Kidney capillary endothelial cell (primary cell): ENCODE data around the gene MAK.
"Not testable (repeated sequence)": the region's sequence is repeated elsewhere in the genome, so short reads cannot be mapped to it uniquely, and the experiment has no call there.

Source experiments
- DNase-seq: peaks from one replicate; pipeline ENCODE4 v3.0.0-alpha.2; 2018; ENCODE audit warnings: low spot score

The MAK gene, protein sequence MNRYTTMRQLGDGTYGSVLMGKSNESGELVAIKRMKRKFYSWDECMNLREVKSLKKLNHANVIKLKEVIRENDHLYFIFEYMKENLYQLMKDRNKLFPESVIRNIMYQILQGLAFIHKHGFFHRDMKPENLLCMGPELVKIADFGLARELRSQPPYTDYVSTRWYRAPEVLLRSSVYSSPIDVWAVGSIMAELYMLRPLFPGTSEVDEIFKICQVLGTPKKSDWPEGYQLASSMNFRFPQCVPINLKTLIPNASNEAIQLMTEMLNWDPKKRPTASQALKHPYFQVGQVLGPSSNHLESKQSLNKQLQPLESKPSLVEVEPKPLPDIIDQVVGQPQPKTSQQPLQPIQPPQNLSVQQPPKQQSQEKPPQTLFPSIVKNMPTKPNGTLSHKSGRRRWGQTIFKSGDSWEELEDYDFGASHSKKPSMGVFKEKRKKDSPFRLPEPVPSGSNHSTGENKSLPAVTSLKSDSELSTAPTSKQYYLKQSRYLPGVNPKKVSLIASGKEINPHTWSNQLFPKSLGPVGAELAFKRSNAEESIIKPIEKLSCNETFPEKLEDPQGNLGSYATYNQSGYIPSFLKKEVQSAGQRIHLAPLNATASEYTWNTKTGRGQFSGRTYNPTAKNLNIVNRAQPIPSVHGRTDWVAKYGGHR

DNA sequence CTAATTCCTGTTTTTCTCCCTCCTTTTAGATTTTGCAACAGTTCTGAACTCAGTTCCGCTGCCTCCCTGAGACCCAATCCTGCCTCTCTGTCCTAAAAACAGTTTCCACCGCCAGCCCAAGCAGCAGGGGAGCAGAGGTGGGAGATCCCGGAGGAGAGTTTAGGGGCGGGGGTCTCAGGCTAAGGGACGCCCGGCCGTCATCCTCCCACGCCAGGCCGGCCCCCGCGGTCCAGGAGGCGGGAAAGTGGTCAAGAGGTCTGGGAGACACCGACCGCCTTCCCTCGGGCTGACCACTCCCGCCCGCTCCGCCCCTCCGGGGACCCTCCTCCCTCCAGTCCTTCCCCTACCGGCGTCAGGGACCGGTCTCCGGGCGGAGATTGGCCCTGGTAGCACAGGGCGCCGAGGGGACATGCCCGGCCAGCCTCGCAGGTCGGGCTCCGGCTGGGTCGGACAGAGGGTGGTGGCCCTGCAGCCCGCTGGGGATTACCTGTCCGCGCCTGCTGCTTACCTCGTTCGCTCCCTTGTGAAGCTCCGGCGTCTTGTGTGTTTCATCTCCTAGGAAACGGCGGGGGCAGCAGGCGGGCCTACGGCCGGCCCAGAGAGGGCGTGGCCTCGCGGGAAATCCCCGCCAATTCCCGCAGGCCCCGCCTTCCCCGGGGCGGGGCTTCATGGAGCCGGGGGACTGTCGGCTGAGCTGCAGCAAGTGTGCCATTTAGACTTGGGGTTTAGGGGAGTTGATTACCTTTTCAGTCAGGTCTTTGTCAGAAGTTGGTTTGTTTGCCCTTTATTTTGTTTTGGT is at the start of gene MAK:
Gene MAK, minus strand, starts transcription at position 545 of the 799 bp plus-strand sequence. CDS start 7,891 bp downstream, outside the sequence.
- peak; percentile 68 for DNase-seq

DNA sequence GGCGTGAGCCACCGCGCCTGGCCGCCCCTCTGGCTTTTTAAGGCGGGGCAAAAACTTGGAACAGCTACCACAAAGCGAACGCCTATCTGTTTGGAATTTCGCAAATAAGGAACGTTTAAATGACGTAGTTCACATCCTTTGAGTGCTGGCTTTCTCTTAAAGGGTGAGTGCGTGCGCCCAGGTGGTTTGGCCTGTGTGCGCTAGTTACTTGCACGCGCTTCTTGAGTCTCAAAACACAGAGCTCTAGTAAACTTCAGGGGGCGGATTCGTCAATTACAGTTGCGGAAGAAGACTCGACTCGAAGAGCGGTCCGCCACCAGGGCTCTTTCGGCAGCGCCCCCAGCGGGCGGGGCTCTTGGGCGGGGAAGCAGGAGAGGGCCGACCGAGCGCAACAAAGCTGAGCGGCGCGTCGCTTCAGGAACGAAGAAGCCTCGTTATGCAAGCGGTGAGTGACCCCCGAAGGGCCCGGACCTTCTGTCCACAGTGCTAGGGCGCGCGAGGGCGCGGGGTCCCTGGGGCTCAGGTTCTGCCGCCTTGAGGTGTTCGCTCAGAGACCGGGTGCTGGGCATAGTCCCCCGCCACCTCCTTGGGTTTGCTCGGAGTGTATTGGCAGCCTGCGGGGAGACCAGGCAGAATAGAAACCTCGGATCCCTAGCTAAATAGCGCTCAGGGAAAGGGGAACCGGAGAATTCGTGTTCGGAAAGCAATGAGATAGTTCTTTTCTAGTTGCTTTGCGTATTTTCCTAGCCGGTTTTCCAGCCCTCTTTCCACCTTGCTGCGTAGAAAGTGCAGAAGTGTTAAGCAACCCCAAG is 48.6 kb upstream of the MAK start, which contains the start of gene SYCP2L:
Gene SYCP2L, plus strand, starts transcription at position 362 of the 812 bp plus-strand sequence. Its CDS starts 75 bp downstream, at position 437.
- peak; percentile 43 for DNase-seq

DNA sequence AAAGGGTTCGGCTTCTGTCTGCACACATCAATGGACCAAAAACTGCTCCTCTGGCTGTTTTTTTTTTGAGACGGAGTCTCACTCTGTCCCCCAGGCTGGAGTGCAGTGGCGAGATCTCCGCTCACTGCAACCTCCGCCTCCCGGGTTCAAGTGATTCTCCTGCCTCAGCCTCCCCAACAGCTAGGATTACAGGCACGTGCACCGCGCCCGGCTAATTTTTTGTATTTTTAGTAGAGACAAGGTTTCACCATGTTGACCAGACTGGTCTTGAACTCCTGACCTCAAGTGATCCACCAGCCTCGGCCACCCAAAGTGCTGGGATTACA is 48.0 kb upstream of the MAK start:
- DNase-seq: not testable (repeated sequence)

DNA sequence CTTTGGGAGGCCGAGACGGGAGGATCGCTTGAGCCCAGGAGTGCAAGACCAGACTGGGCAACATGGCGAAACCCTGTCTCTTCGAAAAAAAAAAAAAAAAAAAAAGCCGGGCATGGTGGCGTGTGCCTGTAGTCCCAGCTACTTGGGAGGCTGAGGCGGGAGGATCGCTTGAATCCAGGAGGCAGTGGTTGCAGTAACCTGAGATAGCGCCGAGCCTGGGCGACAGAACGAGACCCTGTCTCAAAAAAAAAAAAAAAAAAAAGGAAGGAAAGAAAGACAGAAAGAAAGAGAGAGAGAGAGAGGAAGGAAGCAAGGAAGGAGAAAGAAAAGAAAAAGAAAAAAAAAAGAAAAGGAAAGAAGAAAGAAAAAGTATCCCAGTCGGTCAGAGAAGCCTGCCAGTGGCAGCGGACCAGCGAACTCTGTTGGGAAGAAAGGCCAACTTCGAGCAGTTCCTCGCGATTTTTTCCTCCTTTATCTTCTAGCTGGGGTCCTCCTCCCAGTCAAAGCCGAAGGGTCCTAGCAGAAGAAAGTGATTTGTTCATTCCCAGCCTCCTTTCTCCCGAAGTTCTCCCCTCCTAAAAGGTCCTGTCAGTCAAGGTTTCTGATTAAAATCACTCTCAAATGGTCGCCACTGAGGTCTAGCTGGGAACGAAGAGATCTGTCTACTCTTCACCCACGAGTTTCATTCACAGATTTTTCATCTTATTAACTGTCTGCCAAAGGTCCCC is 46.1 kb upstream of the MAK start:
- DNase-seq: no peak

DNA sequence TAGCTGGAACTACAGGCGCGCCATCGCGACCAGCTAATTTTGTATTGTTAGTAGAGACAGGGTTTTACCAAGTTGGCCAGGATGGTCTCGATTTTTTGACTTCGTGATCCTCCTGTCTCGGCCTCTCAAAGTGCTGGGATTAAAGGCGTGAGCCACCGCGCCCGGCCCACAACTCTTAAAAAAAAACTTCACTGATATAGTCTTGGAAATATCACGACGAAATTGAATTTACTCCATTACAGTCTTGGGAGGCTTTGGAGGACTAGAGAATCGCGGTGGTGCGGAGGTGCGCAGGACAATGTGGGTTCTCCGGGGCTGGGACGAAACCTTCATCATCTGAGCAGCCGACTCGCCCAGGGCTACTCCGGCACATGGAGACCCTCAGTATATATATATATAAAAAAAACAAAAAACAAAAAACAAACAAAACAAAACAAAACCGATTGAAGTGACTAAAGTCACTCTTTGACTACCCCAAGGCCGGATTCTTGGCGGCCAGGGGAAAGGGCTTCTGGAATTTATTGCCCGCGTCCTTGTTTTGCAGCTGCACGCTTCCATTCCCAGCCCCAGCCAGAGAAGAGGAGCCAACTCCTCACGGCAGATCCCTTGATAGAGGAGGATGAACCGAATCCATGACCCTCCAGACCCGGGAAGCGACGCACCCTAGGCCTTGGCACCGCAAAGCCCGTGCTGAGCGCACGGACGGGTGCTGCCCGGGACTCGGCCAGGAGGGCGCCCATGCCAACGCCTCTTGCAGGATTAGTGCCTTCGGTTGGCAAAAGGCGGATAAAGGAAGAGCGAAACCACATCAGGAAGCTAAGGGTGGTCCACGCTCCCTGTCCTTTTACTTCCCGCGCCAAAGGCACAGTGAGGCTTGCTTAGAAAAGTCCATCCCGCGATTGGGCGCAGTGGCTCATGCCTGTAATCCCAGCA is 45.2 kb upstream of the MAK start:
- DNase-seq: no peak

DNA sequence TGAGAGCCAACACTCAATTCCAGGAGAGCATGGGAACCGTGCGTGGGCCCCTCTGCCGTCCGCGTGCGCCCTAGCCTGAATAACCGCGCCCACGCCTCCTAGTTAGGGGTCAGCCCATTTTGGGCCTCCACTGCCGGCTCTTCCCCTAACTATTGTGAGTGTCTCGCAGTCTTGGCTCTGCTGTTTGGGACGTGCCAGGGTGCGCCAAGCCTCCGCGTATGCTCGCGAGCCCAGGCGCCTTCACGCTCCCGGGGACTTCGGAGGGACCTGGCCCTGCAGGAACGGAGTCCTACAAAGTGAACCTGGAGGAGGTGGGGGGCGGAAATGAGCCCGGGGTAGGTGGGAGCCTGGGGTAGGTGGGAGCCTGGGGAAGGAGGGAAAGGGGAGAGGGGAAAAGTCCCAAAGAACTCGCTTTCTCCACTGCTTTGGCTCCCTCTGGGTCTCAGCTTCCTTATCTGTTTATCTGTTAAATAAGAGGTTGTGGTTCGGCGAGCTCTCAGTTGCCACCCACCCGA is 44.4 kb upstream of the MAK start:
- DNase-seq: no peak

DNA sequence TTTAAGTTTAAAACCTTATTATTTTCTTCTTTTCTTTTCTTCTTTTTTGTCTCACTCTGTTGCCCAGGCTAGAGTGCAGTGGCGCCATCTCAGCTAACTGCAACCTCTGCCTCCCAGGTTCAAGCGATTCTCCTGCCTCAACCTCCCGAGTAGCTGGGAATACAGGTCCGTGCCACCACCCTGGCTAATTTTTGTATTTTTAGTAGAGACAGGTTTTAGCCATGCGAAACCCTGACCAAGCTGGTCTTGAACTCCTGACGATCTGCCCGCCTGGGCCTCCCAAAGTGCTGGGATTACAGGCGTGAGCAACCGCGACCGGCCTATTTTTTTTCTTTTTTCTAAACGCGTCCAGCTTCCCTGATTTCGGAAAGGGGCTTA is 43.9 kb upstream of the MAK start:
- DNase-seq: not testable (repeated sequence)

DNA sequence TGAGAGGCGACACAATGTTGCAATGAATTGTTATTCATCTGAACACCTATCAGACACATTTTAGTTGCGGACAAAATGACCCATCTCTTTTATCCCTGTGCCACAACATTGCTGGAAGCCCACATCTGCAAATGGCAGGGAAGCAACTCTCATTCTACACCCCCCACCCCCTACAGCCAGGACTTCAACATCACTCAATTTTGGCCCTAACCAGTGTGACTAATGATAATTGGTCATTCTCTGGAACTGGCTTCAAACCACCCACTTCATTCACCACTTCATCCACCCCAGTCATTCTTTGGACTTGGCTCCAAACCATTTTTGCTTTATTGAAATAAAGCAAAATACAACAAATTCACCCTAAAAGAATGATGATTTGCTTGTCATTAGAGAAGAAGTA is 42.0 kb upstream of the MAK start:
- no peak for DNase-seq

DNA sequence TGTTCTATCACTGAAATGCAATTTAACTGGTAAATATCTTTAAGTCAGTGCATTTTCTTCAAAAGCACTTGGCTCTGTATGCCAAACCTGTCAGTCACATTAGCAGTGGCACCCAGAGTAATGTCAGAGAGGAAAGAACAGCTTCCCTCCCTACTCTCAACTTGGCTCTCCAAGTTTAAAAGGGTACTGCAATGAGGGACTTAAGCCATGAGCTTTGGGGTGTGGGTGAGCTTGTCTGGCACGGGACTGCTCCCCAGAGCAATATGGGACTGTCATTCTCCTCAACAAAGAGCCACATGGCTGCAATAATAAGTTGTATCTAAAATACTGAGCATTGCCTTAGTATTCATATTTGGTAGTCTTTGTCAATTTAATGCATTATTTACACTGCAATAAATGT is 39.5 kb upstream of the MAK start:
- DNase-seq: no peak

DNA sequence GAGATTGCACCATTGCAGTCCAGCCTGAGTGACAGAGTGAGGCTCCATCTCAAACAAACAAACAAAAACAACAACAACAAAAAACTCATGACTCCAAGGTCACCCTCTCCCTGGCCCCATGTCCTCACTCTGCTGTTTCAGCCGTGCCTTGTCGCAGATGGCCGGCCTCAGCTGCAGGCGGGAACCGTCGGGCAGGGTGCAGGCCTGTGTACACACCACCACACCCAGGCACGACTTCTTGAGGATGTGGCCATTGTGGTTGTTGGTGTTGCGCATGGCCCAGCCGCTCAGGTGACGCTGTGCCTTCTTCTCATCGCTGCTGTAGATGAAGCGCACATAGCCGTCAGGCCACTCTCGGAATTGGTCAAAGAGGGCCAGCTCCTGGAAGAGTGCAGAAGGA is 38.7 kb upstream of the MAK start:
- no peak for DNase-seq

DNA sequence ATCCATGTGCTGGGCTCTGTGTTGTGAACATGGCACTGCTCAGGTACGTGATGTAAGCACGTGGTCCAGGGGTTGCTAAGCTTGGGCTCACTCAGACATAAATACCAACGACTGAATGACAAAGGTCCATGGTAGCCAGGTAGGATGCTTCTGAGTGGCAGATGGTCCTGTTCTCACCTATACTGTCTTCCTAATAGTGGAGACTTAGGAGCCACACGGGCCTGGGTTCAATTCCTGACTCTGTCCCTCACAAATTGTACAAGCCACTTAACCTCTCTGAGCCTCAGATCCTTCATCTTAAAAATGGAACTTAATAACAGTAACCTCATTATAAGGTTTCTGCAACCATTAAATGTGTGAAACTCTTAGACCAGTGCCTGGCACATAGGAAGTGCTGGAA is 36.7 kb upstream of the MAK start:
- DNase-seq: no peak

DNA sequence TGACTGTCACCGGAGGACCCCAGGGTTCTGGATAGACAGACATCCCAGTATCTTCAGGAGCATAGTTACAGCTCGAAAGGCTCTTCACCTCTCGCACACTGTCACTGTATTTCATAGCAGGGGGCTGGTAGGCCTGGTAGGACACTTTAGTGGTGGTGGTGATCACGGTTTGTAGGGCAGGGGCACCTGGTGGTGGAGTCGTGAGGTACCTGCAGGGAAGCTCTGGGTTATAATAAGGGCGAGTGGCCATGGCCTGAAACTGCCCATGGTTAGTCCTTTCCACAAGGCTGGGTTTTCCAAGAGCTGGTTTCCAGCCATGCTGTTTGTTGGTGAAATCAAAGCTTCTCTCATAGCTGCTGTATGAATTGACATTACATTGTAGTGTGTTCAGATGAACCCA is 35.9 kb upstream of the MAK start:
- DNase-seq: no peak

DNA sequence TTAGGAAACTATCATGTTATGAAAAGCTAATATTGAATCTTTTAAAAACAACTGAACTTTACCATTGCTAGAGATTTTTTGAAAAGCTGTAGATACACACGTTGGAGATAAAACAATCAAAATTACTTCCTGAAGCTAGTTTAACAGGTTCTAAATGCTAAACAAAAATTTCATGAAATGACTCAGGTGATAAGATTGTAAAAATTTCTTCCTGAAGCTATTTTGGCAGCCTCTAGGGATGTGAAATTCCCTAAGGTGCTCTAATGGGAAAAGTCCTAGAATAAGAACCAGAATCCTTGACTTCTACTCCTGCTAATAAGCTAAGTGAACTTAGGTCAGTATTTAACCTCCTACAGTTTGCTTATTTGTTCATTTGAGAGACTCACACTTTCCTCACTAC is 35.0 kb upstream of the MAK start:
- DNase-seq: no peak

DNA sequence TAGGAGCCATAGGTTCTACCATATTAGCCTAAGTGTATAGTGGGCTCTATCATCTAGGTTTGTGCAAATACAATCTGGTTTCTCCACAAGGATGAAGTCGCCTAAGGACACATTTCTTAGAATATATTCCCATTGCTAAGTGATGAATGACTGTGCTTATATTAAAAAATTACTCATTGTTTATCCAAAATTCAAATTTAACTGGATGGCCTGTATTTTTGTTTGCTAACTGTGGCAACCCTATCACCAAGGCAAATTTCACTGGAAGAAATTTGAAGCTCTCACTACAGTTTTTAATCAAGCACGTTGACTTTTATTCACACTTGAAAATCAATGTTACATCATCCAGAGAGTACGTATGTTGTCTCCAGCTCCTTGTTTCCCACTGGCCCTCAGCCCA is 29.6 kb upstream of the MAK start:
- no peak for DNase-seq

DNA sequence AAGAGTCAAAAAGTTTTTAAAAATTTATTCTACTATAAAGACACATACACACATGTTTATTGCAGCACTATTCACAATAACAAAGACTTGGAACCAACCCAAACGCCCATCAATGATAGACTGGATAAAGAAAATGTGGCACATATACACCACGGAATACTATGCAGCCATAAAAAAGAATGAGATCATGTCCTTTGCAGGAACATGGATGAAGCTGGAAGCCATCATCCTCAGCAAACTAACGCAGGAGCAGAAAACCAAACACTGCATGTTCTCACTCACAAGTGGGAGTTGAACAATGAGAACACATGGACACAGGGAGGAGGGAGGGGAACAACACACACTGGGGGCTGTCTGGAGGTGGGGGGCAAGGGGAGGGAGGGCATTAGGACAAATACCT is 28.4 kb upstream of the MAK start:
- DNase-seq: not testable (repeated sequence)

DNA sequence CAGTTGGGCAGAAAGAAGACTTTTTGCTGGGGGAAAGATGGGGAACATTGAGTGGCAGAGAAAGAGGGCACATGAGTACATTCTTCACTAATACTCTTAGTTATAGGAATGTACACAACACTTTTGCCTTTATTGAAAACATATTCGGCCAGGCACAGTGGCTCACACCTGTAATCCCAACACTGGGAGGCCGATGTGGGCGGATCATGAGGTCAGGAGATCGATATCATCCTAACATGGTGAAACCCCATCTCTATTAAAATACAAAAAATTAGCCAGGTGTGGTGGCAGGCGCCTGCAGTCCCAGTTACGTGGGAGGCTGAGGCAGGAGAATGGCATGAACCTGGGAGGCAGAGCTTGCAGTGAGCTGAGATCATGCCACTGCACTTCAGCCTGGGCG is 24.7 kb upstream of the MAK start:
- not testable (repeated sequence) for DNase-seq

DNA sequence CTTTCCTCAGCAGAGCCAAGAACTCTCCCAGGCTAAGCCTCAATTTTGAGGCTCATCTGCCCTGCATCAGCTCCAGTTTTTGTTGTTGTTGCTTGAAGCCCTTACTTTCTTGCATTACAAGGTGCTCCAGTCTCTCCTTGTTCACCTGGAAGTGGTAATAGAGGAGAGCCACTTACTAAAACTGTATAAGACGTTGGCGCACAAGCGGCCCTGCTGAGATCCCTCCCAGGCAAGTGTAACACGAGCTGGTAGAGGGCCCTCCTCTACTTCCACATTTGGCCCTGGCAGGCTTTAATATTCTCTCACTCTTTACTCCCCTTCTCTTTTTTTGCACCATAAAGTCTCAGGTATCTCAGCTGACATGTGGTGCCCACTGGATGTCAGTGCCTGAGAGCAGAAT is 24.0 kb upstream of the MAK start:
- no peak for DNase-seq

DNA sequence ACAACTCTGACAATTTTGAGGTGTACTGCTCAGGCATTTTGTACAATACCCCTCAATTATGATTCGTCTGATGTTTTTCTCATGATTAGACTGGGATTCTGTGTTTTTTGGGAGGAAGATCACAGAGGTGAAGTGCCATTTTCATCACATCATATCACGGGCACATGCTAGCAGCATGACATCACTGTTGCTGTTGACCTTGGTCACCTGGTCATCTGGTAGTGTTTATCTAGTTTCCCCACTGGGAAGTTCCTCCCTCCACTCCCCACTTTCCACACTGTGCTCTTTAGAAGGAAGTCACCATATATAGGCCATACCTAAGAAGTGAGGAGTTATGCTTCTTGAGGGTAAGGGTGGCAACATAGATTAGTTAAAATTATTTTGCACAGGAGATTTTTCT is 22.7 kb upstream of the MAK start:
- no peak for DNase-seq

DNA sequence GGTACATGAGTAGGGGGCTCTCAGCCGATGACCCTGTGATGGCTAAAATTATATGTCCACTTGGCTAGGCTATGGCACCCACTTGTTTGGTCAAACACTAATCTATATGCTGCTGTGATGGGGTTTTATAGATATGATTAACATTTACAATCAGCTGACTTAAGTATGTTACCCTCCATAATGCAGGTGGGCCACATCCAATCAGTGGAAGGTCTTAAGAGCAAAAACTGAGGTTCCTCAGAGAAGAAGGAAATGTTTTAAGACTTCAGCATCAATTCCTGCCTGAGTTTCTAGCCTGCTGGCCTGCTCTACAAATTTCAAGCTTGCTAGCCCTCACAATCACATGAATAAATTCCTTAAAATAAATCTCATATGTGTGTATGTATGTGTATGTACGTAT is 18.9 kb upstream of the MAK start:
- DNase-seq: no peak
